Suprapubic skin (tissue), 4 donors: ENCODE measurements around the gene RRP36. TPM values are rescaled to one million over a fixed set of nuclear protein-coding genes. Genes with fewer than 3 reads are reported as not detected.
A peak's percentile ranks its signal among the peaks of the same experiment; 100 is the strongest.

Experiments
- DNase-seq, 2 donors: peaks; one replicate each; pipeline ENCODE4 v3.0.0-alpha.2; 2019; ENCODE audit warnings: low spot score in 2 of 2
- H3K27ac ChIP-seq: fragments of 200-600 bp; sonication (generic); one replicate; pipeline ENCODE4 v1.5.1; 2019
- H3K27me3 ChIP-seq: fragments of 200-600 bp; sonication (generic); one replicate; pipeline ENCODE4 v1.5.1; 2019
- H3K36me3 ChIP-seq: fragments of 200-600 bp; sonication (generic); one replicate; pipeline ENCODE4 v1.5.1; 2019
- H3K4me1 ChIP-seq: fragments of 200-600 bp; sonication (generic); one replicate; pipeline ENCODE4 v1.5.1; 2019
- H3K4me3 ChIP-seq: fragments of 200-600 bp; sonication (generic); one replicate; pipeline ENCODE4 v1.5.1; 2019; ENCODE audit warnings: mild to moderate bottlenecking
- H3K9me3 ChIP-seq: fragments of 200-600 bp; sonication (generic); one replicate; pipeline ENCODE4 v1.5.1; 2019
- CTCF ChIP-seq, 2 donors: fragments of 200-600 bp in 1 of 2; fragments of 450-650 bp in 1 of 2; sonication (generic) in 1 of 2; IDR thresholded peaks; one replicate each; pipeline ENCODE4 v1.5.1; 2016 to 2019; ENCODE audit warnings: antibody characterized with exemption in 2 of 2, mild to moderate bottlenecking in 1 of 2, moderate library complexity in 1 of 2
- EP300 ChIP-seq: sonication (generic); formaldehyde crosslinking; IDR thresholded peaks from one replicate; pipeline ENCODE4 v1.6.1; 2017; ENCODE audit warnings: antibody characterized with exemption
- POLR2A ChIP-seq, 2 donors: fragments of 450-650 bp; IDR thresholded peaks; one replicate each; pipeline ENCODE4 v1.6.1; 2017; ENCODE audit warnings: antibody characterized with exemption in 2 of 2, mild to moderate bottlenecking in 2 of 2, moderate library complexity in 2 of 2
- POLR2AphosphoS5 ChIP-seq, 3 donors: sonication (generic); formaldehyde crosslinking; IDR thresholded peaks; one replicate each; pipeline ENCODE4 v1.6.1; 2017; ENCODE audit warnings: antibody characterized with exemption in 3 of 3
- WGBS: methylation state at CpG from one replicate; pipeline ENCODE4 v1.1.5; 2018; 5-methylcytosine and 5-hydroxymethylcytosine counted together
- total RNA-seq, 4 donors: library from RNA; depleted of rRNA; stranded (reverse); fragments of >200 nt; gene quantifications; one replicate each; pipeline ENCODE4 v1.1.0, GENCODE V29; 2016

Gene RRP36
- total RNA-seq, 4 donors from 2014 or later, result 30.8 to 66.6 (median 53.6) TPM

GRCh38 chr6:42984924-42985475 is 36.4 kb upstream of the RRP36 start:
- Histone ChIP-seq H3K27me3 (no peaks in the 10 kb centered on the region), H3K36me3 (peaks cover 11% of the 10 kb centered on the region), H3K9me3 (no peaks in the 10 kb centered on the region), H3K4me3 (peak overlapping the region; percentile 75), H3K4me1 (peaks cover 52% of the 10 kb centered on the region), H3K27ac (peak overlapping the region; percentile 83)
- TF ChIP-seq POLR2A (IDR thresholded peaks at IDR 0.05) (no peak), EP300 (no peak), CTCF (IDR thresholded peaks at IDR 0.05) (no peak), POLR2AphosphoS5 (IDR thresholded peaks at IDR 0.05) (no peak)
- WGBS, result 10% methylated on average over 13 of the region's 13 CpGs
- DNase-seq, result no peak

GRCh38 chr6:42987533-42988451 is 33.6 kb upstream of the RRP36 start:
- no peak for DNase-seq
- Histone ChIP-seq H3K27ac (no peak overlapping the region), H3K36me3 (peaks cover 23% of the 10 kb centered on the region), H3K9me3 (no peaks in the 10 kb centered on the region), H3K27me3 (no peaks in the 10 kb centered on the region), H3K4me1 (peaks cover 49% of the 10 kb centered on the region), H3K4me3 (no peak overlapping the region)
- WGBS, result 72% methylated on average over 5 of the region's 5 CpGs
- TF ChIP-seq POLR2AphosphoS5 (IDR thresholded peaks at IDR 0.05) (no peak), CTCF (IDR thresholded peaks at IDR 0.05) (no peak), POLR2A (IDR thresholded peaks at IDR 0.05) (no peak), EP300 (no peak)

- Histone ChIP-seq H3K36me3 (peaks cover 23% of the 10 kb centered on the region), H3K27me3 (no peaks in the 10 kb centered on the region), H3K9me3 (no peaks in the 10 kb centered on the region), H3K4me1 (peaks cover 47% of the 10 kb centered on the region), H3K4me3 (no peak overlapping the region), H3K27ac (no peak overlapping the region)
- DNase-seq, result no peak
- 33% methylated on average over 1 of the region's 1 CpG for WGBS
- TF ChIP-seq CTCF (IDR thresholded peaks at IDR 0.05) (no peak), POLR2AphosphoS5 (IDR thresholded peaks at IDR 0.05) (no peak), POLR2A (IDR thresholded peaks at IDR 0.05) (no peak), EP300 (no peak)
Measured at GRCh38 chr6:42988486-42989020, 32.9 kb upstream of the RRP36 start.

- TF ChIP-seq CTCF (IDR thresholded peaks at IDR 0.05), result no peak
- no peak for DNase-seq
- Histone ChIP-seq H3K27me3 (no peaks in the 10 kb centered on the region), H3K36me3 (peaks cover 23% of the 10 kb centered on the region), H3K4me3 (no peak overlapping the region), H3K9me3 (no peaks in the 10 kb centered on the region), H3K27ac (no peak overlapping the region), H3K4me1 (peaks cover 42% of the 10 kb centered on the region)
- 76% methylated on average over 5 of the region's 5 CpGs for WGBS
Measured at GRCh38 chr6:42989923-42990322, 31.5 kb upstream of the RRP36 start.

- Histone ChIP-seq H3K4me3 (no peak overlapping the region), H3K27ac (no peak overlapping the region), H3K36me3 (peaks cover 23% of the 10 kb centered on the region), H3K4me1 (peaks cover 7% of the 10 kb centered on the region), H3K27me3 (no peaks in the 10 kb centered on the region), H3K9me3 (no peaks in the 10 kb centered on the region)
- no peak for DNase-seq
- 88% methylated on average over 2 of the region's 2 CpGs for WGBS
- TF ChIP-seq CTCF (IDR thresholded peaks at IDR 0.05), result no peak
- TF ChIP-seq POLR2AphosphoS5 (IDR thresholded peaks at IDR 0.05), result no peak
- TF ChIP-seq EP300, result no peak
- TF ChIP-seq POLR2A (IDR thresholded peaks at IDR 0.05), result no peak
Measured at GRCh38 chr6:42993445-42993844, 28.0 kb upstream of the RRP36 start.
